HuH-7 (cell line): ENCODE results near the gene BFSP1.

Experiments
- DNase-seq: peaks from one replicate; pipeline ENCODE4 v3.0.0; 2011; ENCODE audit warnings: low spot score

Gene BFSP1

GRCh38 chr20:17519606-17520285 lies 11.4 kb downstream of the BFSP1 start:
- no peak for DNase-seq

- no peak for DNase-seq
Observed at GRCh38 chr20:17518339-17519052, 12.7 kb downstream of the BFSP1 start.

GRCh38 chr20:17515053-17515452 lies 16.1 kb downstream of the BFSP1 start:
- no peak for DNase-seq

- no peak for DNase-seq
Observed at GRCh38 chr20:17513939-17514338, 17.2 kb downstream of the BFSP1 start.

- no peak for DNase-seq
Observed at GRCh38 chr20:17511401-17511800, 19.8 kb downstream of the BFSP1 start.

- DNase-seq: no peak
Observed at GRCh38 chr20:17510548-17510947, 20.6 kb downstream of the BFSP1 start.

GRCh38 chr20:17508756-17509155 lies 22.4 kb downstream of the BFSP1 start:
- DNase-seq: no peak

- DNase-seq: no peak
Observed at GRCh38 chr20:17507531-17507930, 23.6 kb downstream of the BFSP1 start.

GRCh38 chr20:17507032-17507431 lies 24.1 kb downstream of the BFSP1 start:
- DNase-seq: no peak

GRCh38 chr20:17505636-17506517 lies 25.3 kb downstream of the BFSP1 start:
- no peak for DNase-seq

- DNase-seq: peak; percentile 66
Observed at GRCh38 chr20:17504898-17505635, 26.1 kb downstream of the BFSP1 start.

- DNase-seq: no peak
Observed at GRCh38 chr20:17504066-17504897, 26.9 kb downstream of the BFSP1 start.

GRCh38 chr20:17503301-17504065 lies 27.7 kb downstream of the BFSP1 start:
- no peak for DNase-seq

GRCh38 chr20:17502105-17502504 lies 29.1 kb downstream of the BFSP1 start:
- no peak for DNase-seq

- no peak for DNase-seq
Observed at GRCh38 chr20:17501701-17502100, 29.5 kb downstream of the BFSP1 start.

- DNase-seq: no peak
Observed at GRCh38 chr20:17500826-17501225, 30.4 kb downstream of the BFSP1 start.

- no peak for DNase-seq
Observed at GRCh38 chr20:17500271-17500670, 30.9 kb downstream of the BFSP1 start.

- no peak for DNase-seq
Observed at GRCh38 chr20:17499041-17499440, 32.1 kb downstream of the BFSP1 start.

GRCh38 chr20:17498641-17499040 lies 32.5 kb downstream of the BFSP1 start:
- DNase-seq: no peak

GRCh38 chr20:17497821-17498580 lies 33.2 kb downstream of the BFSP1 start:
- no peak for DNase-seq
